ENCODE results near the gene SPARCL1. TPM values are rescaled to one million over a fixed set of nuclear protein-coding genes. Genes with fewer than 3 reads are reported as not detected.

The SPARCL1 gene
- total and polyA plus RNA-seq, 2 donors (not counting 3 experiments of a cell fraction or from before 2014, with no cell fraction given), result not detected

- Histone ChIP-seq H3K9me1 (replicated peaks; ENCODE audit: control insufficient read depth, extremely low read depth, insufficient read depth, low read length) (no peaks in the 10 kb centered on the region), H3K4me1 (ENCODE audit: control insufficient read depth, extremely low read depth, insufficient read depth, low read length) (no peaks in the 10 kb centered on the region), H3K9ac (replicated peaks; ENCODE audit: extremely low read depth, insufficient read depth, low read length) (no peak overlapping the region), H3K4me3 (replicated peaks in 1 of 3; ENCODE audit: insufficient read depth in 1 of 3, low read depth in 1 of 3, low read length in 3 of 3) (no peak overlapping the region), H3K27ac (ENCODE audit: insufficient read depth, low read depth, low read length) (no peak overlapping the region), H3K79me2 (ENCODE audit: control insufficient read depth, insufficient read depth, low read length) (no peaks in the 10 kb centered on the region), H3K27me3 (ENCODE audit: control insufficient read depth in 2 of 2, insufficient read depth in 2 of 2, low read length in 2 of 2) (peaks cover 0 to 2% of the 10 kb centered on the region in 2 experiments), H3K4me2 (ENCODE audit: insufficient read depth, low read length) (no peak overlapping the region), H3K9me3 (replicated peaks; ENCODE audit: control insufficient read depth, insufficient read depth, low read length) (no peaks in the 10 kb centered on the region), H4K20me1 (replicated peaks; ENCODE audit: control insufficient read depth, extremely low read depth, insufficient read depth, low read length) (no peaks in the 10 kb centered on the region), H2AFZ (ENCODE audit: low read depth, low read length) (no peak overlapping the region), H3K36me3 (ENCODE audit: control insufficient read depth in 2 of 2, extremely low read depth in 1 of 2, insufficient read depth in 2 of 2, low read length in 2 of 2) (no peaks in the 10 kb centered on the region)
- dilution Hi-C loops (cut with MboI; ENCODE audit: extremely low pct_ligation_motif_present, low sequenced_read_pairs) (no loop called here), intact Hi-C loops (cut with micrococcal nuclease) (no loop called here)
- ChIA-PET POLR2A (no interaction called here), CTCF (interaction anchor here (1.0 kb wide), 1 partner anchor 9 kb away, joined by 5 read pairs; no protein-coding TSS in a partner anchor)
- no peak for FAIRE-seq
- no TSS peak for BruUV-seq (replicated peaks)
- no peak for DNase-seq (ENCODE audit: low read depth, low spot score)
- TF ChIP-seq FOS (IDR thresholded peaks at IDR 0.05; ENCODE audit: borderline replicate concordance, insufficient read depth, low read length) (no peak), POLR2AphosphoS5 (IDR thresholded peaks at IDR 0.05; ENCODE audit: insufficient read depth, low read depth, low read length) (no peak), POLR2A (IDR thresholded peaks at IDR 0.05; ENCODE audit: low read depth, low read length) (no peak), MAX (IDR thresholded peaks at IDR 0.05; ENCODE audit: insufficient read depth, insufficient read length) (no peak), EZH2 (IDR thresholded peaks at IDR 0.05; ENCODE audit: borderline replicate concordance, low read depth, low read length, severe bottlenecking) (no peak), MYC (IDR thresholded peaks at IDR 0.05; ENCODE audit: low read depth, low read length) (no peak), JUN (IDR thresholded peaks at IDR 0.05; ENCODE audit: borderline replicate concordance, insufficient read depth, insufficient read length, low read depth) (no peak), CTCF (IDR thresholded peaks at IDR 0.05; ENCODE audit: extremely low read depth in 1 of 2, insufficient read depth in 1 of 2, low read depth in 1 of 2, low read length in 2 of 2) (no peak), GATA2 (IDR thresholded peaks at IDR 0.05; ENCODE audit: insufficient read depth, insufficient read length, low read depth, low read length) (no peak)
Measured at GRCh38 chr4:87553182-87553581, 24.0 kb upstream of the SPARCL1 start.

All from endothelial cell of umbilical vein (primary cell).